ENCODE results near the gene CTNNA3.

CTNNA3 gene

DNA sequence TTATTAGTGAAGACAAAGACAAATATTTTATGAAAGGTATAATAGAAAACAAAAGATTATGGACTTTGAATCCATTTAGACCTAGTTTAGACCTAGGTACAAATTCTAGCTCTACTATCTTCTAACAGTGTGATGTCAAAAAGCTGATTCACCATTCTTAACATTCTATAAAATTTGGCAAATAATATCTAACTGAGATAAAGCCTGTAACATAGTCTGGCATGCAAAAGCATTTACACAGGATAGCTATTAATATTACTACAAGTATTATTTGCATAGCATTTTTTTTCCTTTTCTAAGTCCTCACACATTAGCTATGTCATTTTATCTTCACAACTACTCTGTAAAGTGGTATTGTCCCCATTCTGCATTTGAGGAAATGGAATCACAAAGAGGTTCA lies 949.7 kb downstream of the CTNNA3 start:
- peak; percentile 47 for DNase-seq

DNA sequence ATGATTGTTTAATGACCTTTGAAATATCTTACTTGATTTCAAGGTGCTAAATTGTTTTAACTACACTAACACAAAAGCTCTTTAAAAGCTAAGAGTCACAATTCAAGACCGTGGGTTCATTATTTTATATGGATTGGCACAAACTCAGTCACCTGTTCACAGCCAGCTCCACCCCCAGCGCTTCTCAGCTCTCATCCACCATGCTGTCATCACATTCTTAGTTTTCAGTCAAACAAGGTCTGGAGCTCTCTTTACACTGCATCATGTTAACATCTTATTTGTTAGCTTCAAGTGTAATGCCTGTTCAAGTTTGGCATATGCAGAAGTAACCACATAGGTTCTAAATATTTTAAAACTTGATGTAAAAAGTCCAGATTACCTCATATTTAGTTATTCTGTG lies 951.1 kb downstream of the CTNNA3 start:
- DNase-seq, result no peak

DNA sequence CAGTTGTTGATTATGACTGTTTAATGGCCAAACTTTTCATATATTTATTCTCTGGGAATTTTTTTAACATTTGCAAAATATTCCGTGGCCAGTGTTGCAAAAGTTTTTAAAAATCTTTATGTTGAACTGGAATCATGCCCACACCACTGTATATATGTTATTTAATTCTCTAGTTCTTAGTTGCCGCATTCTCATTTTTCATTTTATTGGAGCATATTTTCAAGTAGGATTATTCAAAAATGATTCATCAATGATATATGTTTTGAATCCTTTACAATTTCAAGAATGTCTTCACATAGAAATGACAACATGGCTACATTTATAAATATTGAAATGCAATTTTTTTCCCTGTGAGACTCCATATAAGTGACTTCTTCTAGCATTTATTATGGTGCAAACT lies 958.8 kb downstream of the CTNNA3 start:
- DNase-seq, result peak; percentile 82

DNA sequence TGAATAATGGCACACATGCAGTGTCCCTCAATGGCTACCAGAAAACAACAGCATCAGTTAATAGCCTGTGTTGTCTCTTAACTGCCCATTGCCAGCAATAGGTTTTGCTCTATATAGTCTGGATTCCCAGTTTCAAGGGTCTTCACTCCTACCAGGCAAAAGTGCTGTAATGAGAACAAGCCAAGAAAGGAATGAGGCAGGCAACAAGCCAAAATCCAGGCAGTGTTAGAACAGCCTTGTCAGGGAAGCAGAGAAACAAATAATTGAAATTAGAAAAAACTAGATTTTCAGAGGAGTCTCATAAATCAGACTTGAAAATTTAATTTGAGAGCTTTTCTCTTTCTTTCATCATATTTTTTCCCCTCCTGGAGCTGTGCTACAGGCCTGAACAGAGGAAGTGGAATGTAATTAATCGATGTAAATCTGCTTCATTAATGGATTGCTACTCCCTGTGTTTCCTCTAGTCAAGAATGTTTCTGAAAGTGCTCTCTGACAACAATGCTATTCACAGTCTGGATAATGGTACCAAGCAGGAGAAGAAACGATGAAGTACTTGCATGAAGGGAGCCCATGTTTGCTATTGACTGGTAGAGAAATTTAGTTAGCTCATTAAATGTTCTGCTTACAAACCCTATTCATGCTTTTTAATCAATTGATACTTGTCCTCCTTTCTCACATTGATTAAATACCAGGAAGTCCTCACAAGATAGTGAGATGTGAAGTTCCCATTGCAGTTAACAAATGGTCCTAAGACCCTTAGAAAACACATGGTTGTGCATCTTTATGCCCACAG lies 972.2 kb downstream of the CTNNA3 start:
- DNase-seq, result no peak

DNA sequence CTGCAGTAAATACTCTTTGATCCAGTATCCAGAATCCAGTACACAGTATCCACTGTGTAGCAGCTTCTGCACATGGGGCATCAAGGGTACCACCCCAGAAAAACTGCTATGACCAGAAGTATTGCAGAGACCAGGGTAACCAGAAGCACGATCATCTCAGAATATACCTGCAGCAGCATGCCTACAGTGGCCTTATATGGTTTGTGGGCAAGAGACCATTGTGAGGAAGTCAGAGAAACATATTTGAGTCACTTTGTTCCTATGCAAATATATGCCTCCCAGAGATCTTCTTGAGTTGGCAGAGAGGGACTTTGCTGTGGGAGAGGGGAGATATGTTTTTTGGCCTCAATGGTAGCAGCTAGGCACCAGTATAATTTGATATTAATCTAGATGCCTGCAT lies 976.5 kb downstream of the CTNNA3 start:
- DNase-seq, result no peak

DNA sequence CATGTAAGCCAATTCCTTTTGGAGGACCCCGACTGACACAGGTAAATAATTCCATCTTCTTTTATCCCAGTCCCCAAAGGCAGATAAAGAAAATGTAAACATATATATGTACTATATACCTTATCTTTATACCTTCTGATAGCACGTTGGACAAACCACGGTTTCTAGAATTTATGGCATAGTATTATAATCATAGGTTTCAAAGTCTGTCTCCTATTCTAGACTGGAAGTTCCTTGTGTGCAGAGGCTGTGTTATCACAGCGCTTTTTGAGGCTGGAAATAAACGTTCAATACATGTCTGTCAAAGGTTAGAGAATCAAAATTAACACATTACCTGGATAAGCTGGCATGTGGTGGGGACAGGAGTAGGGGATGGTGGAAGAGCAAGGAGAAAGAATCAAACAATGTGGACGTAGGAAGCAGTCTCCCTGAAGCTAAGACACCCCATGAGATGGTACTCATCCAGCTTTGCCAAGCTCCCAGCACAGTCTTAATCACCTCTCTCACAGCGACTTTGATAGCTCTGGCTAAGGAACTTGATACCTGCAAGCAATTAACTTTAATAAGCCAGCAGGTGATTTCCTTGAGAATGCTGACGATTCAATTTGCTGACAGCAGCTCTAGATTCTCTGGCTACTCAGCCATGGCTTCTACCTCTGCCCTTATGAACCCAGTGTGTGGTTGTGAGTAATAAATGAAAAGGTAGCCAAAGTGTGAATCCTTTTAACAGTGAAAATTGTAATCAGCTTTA lies 978.6 kb downstream of the CTNNA3 start:
- DNase-seq, result no peak

DNA sequence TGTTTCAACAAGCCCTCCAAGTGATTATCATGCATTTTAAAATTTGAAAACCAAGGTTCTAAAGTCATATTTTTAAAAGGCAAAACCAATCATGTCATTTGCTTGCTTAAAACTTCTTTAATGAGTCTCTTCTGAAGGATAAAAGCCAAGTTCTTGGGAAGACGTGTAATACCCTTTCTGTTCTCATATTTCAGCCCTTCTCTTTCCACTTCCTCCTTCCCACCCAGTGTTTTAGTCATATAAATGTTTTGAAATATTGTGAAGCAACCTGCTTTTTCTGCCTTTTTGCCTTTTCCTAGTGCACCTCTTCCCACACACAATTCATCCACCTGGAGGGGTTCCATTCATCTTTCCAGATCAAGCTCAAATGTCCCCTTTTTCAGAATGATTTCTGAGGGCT lies 981.3 kb downstream of the CTNNA3 start:
- peak; percentile 8 for DNase-seq

DNA sequence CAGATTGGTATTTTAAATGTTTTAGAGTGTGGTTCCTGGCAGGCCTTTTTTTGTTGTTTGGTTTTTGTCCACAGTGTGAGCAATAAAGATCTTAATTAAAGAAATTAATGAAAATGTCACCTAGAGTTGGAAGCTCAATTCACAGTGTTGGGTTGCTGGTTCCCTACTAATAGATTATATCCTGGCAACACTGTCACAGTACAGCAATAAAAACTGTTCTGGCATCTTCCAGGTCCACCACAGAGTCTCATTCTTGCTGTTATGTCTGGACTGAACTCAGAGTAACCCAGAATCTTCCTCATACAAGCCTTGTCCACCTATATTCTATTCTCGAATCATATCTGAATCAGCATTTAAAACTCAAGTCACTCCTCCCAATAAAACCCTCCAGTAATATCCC lies 982.6 kb downstream of the CTNNA3 start:
- no peak for DNase-seq

DNA sequence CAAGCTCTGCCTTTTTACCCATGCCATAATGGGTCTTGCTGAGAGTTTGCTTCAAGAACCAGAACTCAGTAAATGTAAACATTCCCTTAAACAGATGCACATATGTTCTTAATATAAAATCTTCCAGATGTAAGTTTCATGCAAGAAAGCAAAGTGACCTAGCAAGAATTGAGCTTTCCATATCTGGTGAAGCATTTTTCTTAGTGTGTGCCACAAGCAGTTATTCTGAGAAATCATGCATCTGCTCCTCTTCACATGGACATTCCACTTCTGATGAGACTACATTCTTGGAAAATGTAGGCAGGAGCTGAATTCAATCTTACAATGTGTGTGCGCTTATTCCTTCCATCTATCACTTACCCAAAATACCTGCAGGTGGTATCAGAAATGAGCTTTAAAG lies 997.9 kb downstream of the CTNNA3 start:
- peak; percentile 36 for DNase-seq

DNA sequence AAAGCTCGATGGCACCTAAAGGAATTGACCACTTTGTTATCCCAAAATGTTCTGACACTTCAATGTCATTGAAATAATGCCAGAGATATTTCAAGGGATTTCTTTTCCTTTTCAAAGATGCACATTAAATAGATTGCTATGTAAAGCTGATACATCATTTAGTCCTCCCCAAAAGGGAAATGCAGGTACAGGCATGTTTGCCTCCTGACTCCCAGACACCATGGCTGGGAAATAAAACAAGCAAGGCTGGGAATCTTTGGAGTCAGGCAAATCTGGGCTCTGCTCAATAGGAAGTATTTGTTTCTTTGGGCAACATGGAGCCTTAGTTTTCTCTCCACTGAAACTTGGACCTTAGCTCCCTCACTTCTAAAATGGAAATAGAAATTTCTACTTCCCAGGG lies 1000.9 kb downstream of the CTNNA3 start:
- DNase-seq, result no peak

DNA sequence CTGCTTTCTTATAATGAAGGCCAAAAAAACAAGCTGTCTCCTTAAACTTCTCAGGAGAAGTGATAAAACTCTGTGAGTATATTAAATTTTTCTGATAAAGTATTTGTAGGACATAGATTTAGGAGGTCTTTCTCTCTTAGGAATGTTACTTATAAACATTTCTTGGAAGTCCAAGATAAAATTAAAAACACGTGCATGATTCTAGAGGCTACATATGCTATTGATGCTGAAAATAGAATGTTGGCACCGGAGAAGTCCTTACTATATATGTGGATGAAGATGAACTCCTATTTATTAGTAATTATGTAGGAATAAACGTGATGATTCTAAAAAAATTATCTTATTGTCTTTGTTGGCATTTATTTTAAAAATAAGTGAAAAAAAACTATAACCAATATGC lies 1011.4 kb downstream of the CTNNA3 start:
- peak; percentile 53 for DNase-seq

DNA sequence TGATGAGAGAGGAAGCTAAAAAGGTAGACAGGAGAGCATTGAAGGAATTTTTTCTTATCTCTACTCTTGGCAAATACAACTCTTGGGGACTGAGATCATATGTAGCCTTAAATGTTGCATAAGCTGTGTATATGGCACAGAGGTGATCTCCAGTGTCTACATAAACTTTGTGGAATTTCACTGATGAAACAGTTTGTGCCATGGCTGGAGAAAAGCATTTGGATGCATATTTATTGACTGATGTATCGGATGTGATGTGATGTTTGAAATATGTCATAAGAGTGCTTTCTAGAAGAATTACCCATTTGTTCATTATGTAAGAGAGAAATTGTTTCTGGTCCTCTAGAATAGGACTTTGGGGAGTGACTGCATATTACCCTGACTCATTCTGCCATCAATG lies 1015.1 kb downstream of the CTNNA3 start:
- DNase-seq, result peak; percentile 69

DNA sequence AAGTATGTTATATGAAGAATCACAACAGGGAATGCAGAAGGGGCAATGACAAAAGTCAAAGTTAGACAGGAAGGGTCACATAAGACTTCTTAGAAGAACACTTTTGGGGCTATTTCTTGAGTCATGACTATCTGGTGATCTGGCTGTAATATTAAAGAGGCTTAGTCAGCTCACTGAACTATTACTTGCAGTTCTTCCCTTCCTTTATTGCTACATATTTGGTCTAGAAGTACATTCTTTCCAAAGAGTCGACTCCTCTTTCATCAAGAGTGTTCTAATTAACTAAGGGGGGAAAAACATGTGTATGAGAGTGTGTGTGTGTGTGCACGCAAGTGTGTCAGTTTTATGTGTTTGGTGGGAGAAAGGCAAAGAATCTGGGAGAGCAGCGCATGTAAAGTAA lies 1017.5 kb downstream of the CTNNA3 start:
- DNase-seq, result peak; percentile 27

DNA sequence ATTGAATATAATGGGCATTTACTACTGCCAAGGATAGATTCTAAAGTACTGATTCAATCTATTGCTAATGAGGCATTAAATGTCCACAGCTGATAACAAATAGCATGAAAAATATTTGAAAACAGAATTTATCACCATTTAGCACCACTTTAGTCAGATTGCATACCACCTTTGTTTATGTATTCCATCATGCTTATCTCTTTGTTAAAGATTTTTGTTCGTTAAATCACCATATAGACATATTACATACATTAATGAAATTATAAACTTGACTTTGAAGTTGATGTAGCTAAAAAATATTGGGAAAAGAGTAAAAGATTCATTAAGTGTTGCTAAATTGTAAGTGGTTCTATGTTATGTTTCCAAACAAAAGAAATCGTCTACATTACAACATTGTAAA lies 1022.9 kb downstream of the CTNNA3 start:
- no peak for DNase-seq

DNA sequence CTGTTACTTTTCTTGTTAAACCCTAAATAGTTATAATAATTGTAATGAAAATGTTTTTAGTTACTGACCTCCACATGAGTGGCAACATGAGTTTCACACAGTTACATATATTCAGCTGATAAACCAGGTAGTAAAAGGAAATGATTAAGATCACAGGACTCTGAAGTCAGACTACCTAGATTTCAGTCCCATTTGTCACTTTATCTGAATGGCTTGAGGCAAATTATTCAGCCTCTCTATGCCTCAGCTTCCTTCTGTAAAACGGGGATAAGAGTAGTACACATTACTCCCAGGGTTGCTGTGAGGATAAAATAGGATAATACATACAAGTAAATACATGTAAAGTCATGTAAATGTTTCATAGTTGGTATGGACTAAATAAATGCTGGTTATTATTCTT lies 1024.4 kb downstream of the CTNNA3 start:
- DNase-seq, result no peak

DNA sequence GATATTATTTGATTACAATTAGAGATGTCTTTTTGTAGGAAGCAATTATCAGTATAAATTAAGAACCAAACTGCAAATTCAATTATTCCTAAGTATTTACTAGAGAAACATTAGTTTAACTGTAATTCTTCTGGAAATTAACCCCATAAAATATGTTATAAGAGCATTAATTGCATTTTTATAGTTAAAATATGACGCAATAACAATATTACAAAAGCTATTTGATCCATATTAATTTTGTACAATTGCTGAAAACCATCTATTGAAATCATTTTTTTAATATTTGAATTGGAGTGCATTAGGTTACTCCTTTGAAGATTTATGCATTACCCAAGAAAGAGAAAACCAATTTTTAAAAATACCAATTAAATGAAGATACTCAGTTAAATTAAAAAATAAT lies 1024.9 kb downstream of the CTNNA3 start:
- no peak for DNase-seq

DNA sequence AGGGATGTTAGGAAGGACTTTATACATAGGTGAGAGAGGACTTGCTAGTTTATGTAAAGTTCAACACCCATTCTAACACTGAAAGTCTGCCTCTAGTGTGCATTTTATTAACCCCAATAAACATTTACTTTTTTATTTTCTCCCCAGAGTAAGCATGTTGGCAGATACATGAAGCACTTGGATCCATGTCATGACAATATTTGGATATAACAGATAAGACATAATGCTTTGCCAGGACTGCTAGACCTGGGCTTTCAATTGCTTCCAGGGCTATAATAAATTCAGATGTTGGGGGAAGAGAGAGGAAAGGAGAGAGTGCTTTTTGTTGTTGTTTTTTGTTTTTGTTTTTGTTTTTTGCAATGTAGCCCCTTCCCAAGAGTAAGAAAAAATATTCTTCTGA lies 1039.5 kb downstream of the CTNNA3 start:
- no peak for DNase-seq

DNA sequence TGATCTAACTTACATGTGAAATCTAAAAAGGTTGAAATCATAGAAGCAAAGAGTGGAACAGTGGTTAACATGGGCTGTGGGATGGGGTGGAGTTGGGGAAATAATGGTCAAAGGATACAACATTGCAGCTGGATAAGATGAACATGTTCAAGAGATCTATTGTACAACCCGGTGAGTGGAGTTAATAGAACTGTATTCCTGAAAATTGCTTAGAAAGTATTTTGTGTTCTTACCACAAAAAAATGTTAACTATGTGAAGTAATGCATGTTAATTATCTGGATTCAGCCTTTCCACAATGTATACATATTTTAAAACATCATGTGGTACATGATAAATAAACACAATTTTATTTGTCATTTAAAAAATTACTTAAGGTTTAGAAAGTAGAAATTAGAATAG lies 1041.1 kb downstream of the CTNNA3 start:
- peak; percentile 56 for DNase-seq

DNA sequence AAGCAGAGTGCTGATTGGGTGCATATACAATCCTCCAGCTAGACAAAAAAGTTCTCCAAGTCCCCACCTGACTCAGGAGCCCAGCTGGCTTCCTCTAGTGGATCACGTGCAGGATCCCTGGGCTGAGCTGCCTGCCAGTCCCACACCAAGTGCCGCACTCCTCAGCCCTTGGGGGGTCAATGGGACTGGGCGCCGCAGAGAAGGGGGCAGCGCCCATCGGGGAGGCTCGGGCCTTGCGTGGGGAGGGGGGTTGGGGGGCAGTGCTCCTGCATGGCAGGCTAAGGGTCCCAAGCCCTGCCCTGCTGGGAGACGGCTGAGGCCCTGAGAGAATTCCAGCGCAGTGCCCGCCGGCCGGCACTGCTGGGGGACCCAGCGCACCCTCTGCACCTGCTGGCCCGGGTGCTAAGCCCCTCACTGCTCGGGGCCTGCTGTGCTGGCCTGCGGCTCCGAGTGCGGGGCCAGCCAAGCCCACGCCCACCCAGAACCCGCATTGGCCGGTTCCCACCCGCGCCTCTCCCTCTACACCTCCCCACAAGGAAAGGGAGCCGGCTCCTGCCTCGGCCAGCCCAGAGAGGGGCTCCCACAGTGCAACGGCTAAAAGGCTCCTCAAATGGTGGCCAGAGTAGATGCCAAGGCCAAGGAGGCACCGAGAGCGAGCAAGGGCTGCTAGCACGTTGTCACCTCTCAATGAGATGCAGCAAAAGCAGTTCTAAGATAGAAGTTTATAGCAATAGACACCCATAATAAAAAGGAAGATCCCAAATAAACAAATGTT lies 1044.5 kb downstream of the CTNNA3 start:
- no peak for DNase-seq

DNA sequence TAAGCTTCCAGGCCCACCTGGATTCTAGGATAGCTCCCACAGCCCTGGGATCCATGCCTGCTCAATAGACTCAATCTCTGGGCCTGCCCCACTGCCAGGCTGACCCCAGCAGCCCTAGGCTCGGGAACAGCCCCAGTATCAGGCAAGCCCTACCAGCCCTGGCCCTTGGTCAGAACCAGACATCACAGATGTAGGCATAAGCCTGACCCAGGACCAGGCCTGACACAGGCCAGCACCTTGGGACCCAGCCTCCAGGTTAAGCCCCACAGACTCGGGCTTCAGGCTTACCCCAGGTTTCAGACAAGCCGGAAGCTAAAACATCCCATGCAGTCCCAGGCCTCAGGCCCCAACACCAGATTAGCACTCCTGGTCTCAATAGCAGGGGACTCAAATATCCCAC lies 1046.4 kb downstream of the CTNNA3 start:
- no peak for DNase-seq

DNA sequence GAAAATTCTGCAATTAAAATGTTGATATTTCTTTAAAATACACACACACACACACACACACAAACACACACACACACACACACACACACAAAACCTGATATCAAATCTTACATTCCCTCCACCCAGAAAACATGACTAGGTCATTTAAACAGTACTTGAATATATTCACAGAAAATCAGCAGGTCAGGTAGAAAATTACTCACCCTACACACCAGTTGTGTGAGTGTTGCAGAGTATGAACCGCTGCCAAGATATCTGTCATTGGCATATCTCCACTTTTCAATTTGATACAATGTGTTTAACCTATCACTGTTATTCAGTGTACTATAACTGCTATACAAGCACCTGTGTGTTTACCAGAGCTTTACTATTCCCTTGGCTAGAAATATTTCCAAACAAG lies 1053.8 kb downstream of the CTNNA3 start:
- no peak for DNase-seq

DNA sequence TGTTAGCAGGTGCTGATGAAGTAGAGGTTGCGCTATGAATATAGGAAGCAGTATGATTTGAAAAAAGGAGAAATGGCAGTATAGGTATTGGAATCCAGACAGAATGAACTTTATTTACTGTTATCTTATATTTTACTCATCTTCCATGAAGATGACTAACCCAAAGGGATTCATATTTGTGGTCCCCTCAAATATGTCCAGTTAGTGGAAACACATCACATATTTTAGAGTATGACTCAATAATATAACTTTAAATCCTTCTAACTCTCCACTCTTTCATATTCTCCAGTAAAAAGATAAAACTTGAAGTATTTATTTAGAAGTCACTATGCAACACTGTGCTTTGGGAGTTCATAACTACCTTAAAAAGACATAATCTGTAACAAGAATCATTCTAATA lies 1056.6 kb downstream of the CTNNA3 start:
- peak; percentile 88 for DNase-seq

DNA sequence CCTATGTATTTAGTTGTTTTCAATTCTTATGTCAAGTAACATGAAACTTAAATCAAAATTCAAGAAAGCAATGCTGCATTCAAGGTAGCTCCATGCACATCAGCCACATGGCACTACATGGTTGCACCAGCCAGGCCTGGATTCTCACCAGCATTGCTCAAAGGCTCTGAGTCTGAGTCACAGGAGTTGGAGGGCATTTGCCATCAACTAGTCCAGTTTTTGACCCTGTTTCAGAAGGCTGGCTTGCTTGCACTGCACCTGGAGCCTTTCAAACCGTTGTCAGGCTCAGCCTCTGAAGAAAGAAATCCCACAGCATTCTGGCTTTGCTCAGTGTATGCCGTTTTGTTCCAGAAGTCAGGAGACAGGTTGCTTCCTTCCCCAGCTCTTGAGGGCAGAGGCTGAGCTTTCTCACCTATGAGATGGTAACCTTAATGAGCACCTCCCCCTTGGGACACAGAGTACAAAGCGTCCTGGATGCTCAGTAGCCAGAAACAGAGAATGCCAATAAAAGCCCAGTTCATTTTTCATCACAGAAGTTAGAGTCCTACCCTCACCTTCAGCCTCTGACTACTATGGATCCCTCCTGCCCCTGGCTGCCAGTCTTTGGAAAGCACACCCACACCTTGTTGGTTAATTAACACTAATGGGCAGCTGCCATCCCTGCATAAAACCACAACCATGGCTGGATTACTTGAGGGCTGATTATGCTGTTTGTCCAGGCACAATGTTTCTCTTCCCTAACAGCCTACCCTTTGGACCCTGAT lies 1058.5 kb downstream of the CTNNA3 start:
- peak; percentile 31 for DNase-seq

Data from fibroblast of skin of scalp (primary cell).